Panc1 (cell line): ENCODE data around the gene UGT1A9. TPM values are rescaled to one million over a fixed set of nuclear protein-coding genes. Genes with fewer than 3 reads are reported as not detected.

Source experiments
- ATAC-seq: fragments of 200-7000 bp; cut with Tn5 transposase; 2 replicates; pipeline ENCODE4 v1.9.1; 2020; ENCODE audit warnings: mild to moderate bottlenecking, moderate library complexity
- BruUV-seq: library from RNA; stranded (reverse); fragments of 400-500 nt; replicated peaks from 2 replicates; lab custom pipeline; 2021; lab: Mats Ljungman, UMichigan
- CTCF ChIA-PET: fragments of 300-600 bp; sonication (Branson Sonifier 250); formaldehyde crosslinking; loops from one replicate; lab custom pipeline; 2022; ENCODE audit warnings: antibody characterized with exemption; lab: Charles Lee
- POLR2A ChIA-PET: fragments of 300-600 bp; sonication (Branson Sonifier 250); formaldehyde crosslinking; loops from one replicate; lab custom pipeline; 2022; ENCODE audit warnings: antibody characterized with exemption; lab: Charles Lee
- DNase-seq: peaks from one replicate; pipeline ENCODE4 v3.0.0-alpha.2; 2010; ENCODE audit warnings: low read depth, low spot score
- H3K27ac ChIP-seq: 2 replicates; pipeline ENCODE4 v1.5.1; 2011; ENCODE audit warnings: mild to moderate bottlenecking, low read length, inconsistent platforms
- H3K27me3 ChIP-seq: fragments of 200-500 bp; sonication (Bioruptor generic); 2 replicates; pipeline ENCODE4 v1.6.0; 2014; ENCODE audit warnings: low read length, inconsistent platforms; ENCODE audit not compliant: control insufficient read depth, insufficient read depth
- H3K36me3 ChIP-seq: fragments of 200-500 bp; sonication (Bioruptor generic); 2 replicates; pipeline ENCODE4 v1.5.1; 2014; ENCODE audit warnings: inconsistent platforms, mild to moderate bottlenecking, low read length, moderate library complexity; ENCODE audit not compliant: control insufficient read depth, insufficient read depth
- H3K4me1 ChIP-seq: 2 replicates; pipeline ENCODE4 v1.5.1; 2011; ENCODE audit warnings: inconsistent platforms, mild to moderate bottlenecking, low read length, moderate library complexity; ENCODE audit not compliant: control insufficient read depth, insufficient read depth
- H3K4me3 ChIP-seq, 2 experiments: 2 replicates each; pipeline ENCODE4 v1.5.1; 2011 to 2012; ENCODE audit warnings: low read depth in 2 of 2, low read length in 2 of 2, mild to moderate bottlenecking in 2 of 2, inconsistent platforms in 1 of 2, moderate library complexity in 1 of 2
- H3K9me3 ChIP-seq: fragments of 200-500 bp; sonication (Bioruptor generic); 2 replicates; pipeline ENCODE4 v1.5.1; 2014; ENCODE audit warnings: low read depth, mild to moderate bottlenecking, inconsistent platforms, low read length, moderate library complexity; ENCODE audit not compliant: control insufficient read depth, insufficient read depth
- POLR2AphosphoS5 ChIP-seq: IDR thresholded peaks from 2 replicates; pipeline ENCODE4 v1.6.1; 2012; ENCODE audit warnings: mild to moderate bottlenecking, low read depth, low read length, moderate library complexity
- SIN3A ChIP-seq: IDR thresholded peaks from 2 replicates; pipeline ENCODE4 v1.6.1; 2012; ENCODE audit warnings: low read depth, mild to moderate bottlenecking, low read length, moderate library complexity, borderline replicate concordance; ENCODE audit not compliant: insufficient read depth
- TCF7L2 ChIP-seq: IDR thresholded peaks from 2 replicates; pipeline ENCODE4 v1.6.1; 2011; ENCODE audit warnings: mild to moderate bottlenecking, low read depth, low read length, inconsistent platforms
- in situ Hi-C: cut with HindIII; loops from 2 replicates; pipeline ENCODE4 v1.10.0; 2016; ENCODE audit warnings: low sequenced_read_pairs, low pct_unique_long_range_greater_than_20kb
- intact Hi-C: fragments of 100-400 bp; cut with micrococcal nuclease; formaldehyde crosslinking; loops from one replicate; pipeline ENCODE4 v1.10.0; 2022; ENCODE audit not compliant: unreplicated experiment
- total RNA-seq: library from RNA; stranded (reverse); gene quantifications from one replicate; pipeline ENCODE4 v1.2.1, GENCODE V29; 2021; ENCODE audit not compliant: unreplicated experiment
- TF ChIP-seq, protein P1 (sequence below): fragments of 450-650 bp; IDR thresholded peaks from 2 replicates; pipeline ENCODE4 v1.5.1; 2017; ENCODE audit warnings: mild to moderate bottlenecking
- TF ChIP-seq, protein P2 (sequence below), 2 experiments: IDR thresholded peaks; 2 replicates each; pipeline ENCODE4 v1.6.1; 2011 to 2012; ENCODE audit warnings: low read depth in 2 of 2, control low read depth in 1 of 2, low read length in 1 of 2, mild to moderate bottlenecking in 1 of 2, moderate library complexity in 1 of 2; ENCODE audit not compliant: insufficient read depth in 1 of 2

UGT1A9 gene
- total RNA-seq, 1 experiment from 2014 or later = not detected

DNA sequence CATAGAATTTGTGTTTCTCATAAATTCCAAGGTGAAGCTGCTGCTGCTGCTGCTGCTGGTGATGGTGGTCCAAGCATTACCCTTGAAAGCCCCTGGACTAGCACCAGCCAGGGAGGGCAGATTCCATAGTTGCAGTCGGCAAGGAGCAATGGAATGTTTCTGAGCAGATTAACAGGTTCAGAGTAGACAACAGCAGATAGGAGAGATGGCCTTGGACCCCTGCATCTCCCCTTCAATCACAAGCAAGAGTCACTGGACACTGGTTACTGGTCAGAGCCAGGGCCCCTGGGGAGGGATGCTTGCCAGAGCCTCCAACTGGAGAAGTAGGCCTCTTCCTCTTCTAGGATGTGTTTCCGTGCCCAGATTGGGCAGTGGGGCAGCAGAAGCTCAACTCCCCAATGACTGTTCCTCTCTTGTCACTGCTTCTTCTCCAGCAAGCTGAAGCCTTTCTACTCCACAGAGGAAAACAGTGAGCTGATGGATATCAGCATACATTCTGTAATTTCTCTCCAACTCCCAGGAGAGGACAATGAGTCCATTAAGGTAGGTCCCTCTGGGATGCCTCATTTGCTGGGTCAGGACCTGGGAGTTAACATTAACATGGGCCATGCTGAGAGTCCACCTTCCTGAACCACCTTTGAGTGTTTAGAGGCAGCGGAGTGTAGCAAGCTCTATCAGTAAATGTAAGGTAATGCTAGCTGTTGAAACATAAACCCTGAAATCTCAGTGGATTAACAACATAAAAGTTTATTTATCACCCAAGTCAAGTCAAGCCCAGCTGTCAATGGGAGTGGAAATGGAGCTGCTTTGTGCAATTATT, 141.7 kb downstream of the UGT1A9 start:
- Histone ChIP-seq H3K4me1 (no peaks in the 10 kb centered on the region), H3K36me3 (no peaks in the 10 kb centered on the region), H3K9me3 (no peaks in the 10 kb centered on the region), H3K27me3 (no peaks in the 10 kb centered on the region), H3K4me3 (no peak overlapping the region), H3K27ac (no peak overlapping the region)
- ATAC-seq = no peak
- in situ Hi-C loops = no loop called here
- intact Hi-C loops = no loop called here
- BruUV-seq = no TSS peak
- ChIA-PET CTCF (no interaction called here), POLR2A (no interaction called here)
- TF ChIP-seq SIN3A (no peak), TCF7L2 (no peak), POLR2AphosphoS5 (no peak)
- TF ChIP-seq, protein P1, sequence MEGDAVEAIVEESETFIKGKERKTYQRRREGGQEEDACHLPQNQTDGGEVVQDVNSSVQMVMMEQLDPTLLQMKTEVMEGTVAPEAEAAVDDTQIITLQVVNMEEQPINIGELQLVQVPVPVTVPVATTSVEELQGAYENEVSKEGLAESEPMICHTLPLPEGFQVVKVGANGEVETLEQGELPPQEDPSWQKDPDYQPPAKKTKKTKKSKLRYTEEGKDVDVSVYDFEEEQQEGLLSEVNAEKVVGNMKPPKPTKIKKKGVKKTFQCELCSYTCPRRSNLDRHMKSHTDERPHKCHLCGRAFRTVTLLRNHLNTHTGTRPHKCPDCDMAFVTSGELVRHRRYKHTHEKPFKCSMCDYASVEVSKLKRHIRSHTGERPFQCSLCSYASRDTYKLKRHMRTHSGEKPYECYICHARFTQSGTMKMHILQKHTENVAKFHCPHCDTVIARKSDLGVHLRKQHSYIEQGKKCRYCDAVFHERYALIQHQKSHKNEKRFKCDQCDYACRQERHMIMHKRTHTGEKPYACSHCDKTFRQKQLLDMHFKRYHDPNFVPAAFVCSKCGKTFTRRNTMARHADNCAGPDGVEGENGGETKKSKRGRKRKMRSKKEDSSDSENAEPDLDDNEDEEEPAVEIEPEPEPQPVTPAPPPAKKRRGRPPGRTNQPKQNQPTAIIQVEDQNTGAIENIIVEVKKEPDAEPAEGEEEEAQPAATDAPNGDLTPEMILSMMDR = no peak
- TF ChIP-seq, protein P2, sequence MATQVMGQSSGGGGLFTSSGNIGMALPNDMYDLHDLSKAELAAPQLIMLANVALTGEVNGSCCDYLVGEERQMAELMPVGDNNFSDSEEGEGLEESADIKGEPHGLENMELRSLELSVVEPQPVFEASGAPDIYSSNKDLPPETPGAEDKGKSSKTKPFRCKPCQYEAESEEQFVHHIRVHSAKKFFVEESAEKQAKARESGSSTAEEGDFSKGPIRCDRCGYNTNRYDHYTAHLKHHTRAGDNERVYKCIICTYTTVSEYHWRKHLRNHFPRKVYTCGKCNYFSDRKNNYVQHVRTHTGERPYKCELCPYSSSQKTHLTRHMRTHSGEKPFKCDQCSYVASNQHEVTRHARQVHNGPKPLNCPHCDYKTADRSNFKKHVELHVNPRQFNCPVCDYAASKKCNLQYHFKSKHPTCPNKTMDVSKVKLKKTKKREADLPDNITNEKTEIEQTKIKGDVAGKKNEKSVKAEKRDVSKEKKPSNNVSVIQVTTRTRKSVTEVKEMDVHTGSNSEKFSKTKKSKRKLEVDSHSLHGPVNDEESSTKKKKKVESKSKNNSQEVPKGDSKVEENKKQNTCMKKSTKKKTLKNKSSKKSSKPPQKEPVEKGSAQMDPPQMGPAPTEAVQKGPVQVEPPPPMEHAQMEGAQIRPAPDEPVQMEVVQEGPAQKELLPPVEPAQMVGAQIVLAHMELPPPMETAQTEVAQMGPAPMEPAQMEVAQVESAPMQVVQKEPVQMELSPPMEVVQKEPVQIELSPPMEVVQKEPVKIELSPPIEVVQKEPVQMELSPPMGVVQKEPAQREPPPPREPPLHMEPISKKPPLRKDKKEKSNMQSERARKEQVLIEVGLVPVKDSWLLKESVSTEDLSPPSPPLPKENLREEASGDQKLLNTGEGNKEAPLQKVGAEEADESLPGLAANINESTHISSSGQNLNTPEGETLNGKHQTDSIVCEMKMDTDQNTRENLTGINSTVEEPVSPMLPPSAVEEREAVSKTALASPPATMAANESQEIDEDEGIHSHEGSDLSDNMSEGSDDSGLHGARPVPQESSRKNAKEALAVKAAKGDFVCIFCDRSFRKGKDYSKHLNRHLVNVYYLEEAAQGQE (IDR thresholded peaks at IDR 0.05; ENCODE audit: insufficient read depth in 1 of 2, low read depth in 2 of 2, low read length in 1 of 2) = no peak
- no peak for DNase-seq

DNA sequence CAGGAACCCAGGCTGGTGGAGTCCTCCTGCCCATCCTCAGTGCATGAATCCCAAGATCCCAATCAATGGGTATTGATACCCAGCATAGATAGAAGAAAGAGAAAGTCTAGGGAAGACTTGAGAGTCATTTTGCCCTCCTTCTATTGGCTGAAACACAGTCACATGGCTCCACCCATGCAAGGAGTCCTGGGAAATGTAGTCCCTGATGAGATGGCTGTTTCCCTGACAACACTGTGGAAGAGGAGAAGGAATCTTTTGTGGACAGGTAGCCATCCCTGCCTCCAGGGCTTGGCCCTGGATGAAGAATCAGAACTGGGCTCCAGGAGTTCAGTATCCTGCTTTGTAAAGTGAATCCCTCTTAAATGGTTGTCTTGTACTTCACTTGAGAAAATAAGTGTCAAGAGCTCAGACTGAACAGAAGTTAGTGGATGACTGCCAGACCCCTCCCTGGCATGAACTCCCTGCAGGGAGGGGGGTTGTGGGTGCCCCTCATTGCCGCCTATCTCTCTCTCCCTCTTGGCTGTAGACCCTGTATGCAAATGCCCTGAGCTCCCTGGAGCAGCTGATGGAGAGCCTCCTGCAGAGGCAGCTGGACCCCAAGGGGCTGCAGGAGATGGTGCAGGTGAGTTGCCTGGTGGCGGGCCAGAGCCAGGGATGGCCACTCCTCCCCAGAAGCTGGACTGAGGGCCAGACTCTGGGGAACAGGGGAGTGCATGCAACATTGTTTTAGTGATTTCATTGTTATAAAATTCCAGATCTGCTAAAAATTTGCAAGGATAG, 142.5 kb downstream of the UGT1A9 start:
- Histone ChIP-seq H3K36me3 (no peaks in the 10 kb centered on the region), H3K4me1 (no peaks in the 10 kb centered on the region), H3K4me3 (no peak overlapping the region), H3K27ac (no peak overlapping the region), H3K9me3 (no peaks in the 10 kb centered on the region), H3K27me3 (no peaks in the 10 kb centered on the region)
- TF ChIP-seq SIN3A = no peak
- TF ChIP-seq, protein P1 = no peak
- TF ChIP-seq POLR2AphosphoS5 = no peak
- TF ChIP-seq TCF7L2 = no peak
- TF ChIP-seq, protein P2 (IDR thresholded peaks at IDR 0.05; ENCODE audit: insufficient read depth in 1 of 2, low read depth in 2 of 2, low read length in 1 of 2) = no peak
- no TSS peak for BruUV-seq
- DNase-seq (no peak), ATAC-seq (0 out of 2 replicates have a peak, but pooled peaks have one; percentile 59)
- in situ Hi-C loops = no loop called here
- POLR2A ChIA-PET = no interaction called here
- CTCF ChIA-PET = no interaction called here
- intact Hi-C loops = no loop called here
